ENCODE measurements around the gene MRPL55.

DNA sequence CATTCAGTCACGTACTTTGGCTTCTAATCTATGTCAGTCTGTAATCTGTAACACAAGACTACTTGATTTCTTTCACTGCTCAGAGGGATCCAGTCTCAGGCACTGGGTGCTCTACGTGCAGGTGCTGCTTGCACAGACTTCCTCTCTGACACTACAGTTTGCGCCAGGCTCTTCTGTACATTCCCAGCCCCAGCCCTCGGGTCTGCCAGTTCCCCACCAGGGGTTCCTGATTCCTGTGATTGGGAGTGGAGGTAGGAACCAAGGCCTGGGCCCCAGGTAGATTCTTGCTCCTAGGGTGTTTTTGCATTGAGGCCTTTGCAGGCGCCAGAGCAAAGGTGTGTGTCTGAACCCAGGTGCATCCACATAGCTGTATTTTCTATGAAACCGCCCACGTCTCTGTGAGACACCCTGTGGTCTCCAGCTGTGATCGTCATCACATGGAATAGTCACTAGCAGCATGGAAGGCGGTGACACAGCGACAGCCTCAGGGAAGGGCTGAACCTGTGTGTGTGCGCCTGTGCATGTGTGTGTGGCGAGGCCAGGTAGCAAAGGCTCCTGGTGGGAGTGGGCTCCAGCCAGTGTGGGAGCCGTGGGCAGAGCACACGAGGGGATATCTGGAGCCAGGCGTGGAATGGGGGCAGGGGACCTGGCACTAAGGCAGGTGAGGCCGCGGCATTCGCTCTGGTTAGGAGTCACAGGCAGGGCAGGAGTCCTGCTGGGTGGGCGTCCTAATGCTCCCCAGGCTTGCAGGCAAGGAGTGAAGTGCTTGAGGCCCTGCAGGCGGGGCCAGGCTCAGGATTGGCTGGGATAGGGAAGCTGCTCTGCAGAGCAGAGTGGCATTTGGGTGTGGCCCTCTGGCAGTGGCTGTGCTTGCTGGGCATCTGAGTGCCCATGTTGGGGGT lies 45.8 kb upstream of the MRPL55 start:
- no peak for TF ChIP-seq EZH2 (IDR thresholded peaks at IDR 0.05; ENCODE audit: borderline replicate concordance, low read length)
- no peak for TF ChIP-seq CTCF (conservative IDR thresholded peaks at IDR 0.05 in 1 of 2, IDR thresholded peaks at IDR 0.05 in 1 of 2; ENCODE audit: extremely low read depth in 1 of 2, insufficient read depth in 1 of 2, low read depth in 1 of 2, low read length in 2 of 2)
